Glutamatergic neuron (in vitro differentiated cells): ENCODE results near the gene RPA1. TPM values are rescaled to one million over a fixed set of nuclear protein-coding genes. Genes with fewer than 3 reads are reported as not detected.

Experiments used
- DNase-seq: peaks from one replicate; pipeline ENCODE4 v3.0.0; 2022
- H3K27ac Mint-ChIP-seq: one replicate; pipeline ENCODE4 v1.8.0; 2020; ENCODE audit warnings: mild to moderate bottlenecking, mixed read lengths, inconsistent platforms; ENCODE audit not compliant: unreplicated experiment
- H3K27me3 Mint-ChIP-seq: one replicate; pipeline ENCODE4 v1.8.0; 2020; ENCODE audit warnings: mild to moderate bottlenecking, moderate library complexity, mixed read lengths, inconsistent platforms; ENCODE audit not compliant: unreplicated experiment
- H3K36me3 Mint-ChIP-seq: one replicate; pipeline ENCODE4 v1.8.0; 2020; ENCODE audit warnings: mild to moderate bottlenecking, mixed read lengths, inconsistent platforms; ENCODE audit not compliant: unreplicated experiment
- H3K4me1 Mint-ChIP-seq: one replicate; pipeline ENCODE4 v1.8.0; 2020; ENCODE audit warnings: mild to moderate bottlenecking, low read depth, mixed read lengths, inconsistent platforms; ENCODE audit not compliant: unreplicated experiment
- H3K4me3 Mint-ChIP-seq: one replicate; pipeline ENCODE4 v1.8.0; 2020; ENCODE audit warnings: mild to moderate bottlenecking, mixed read lengths, inconsistent platforms; ENCODE audit not compliant: unreplicated experiment
- H3K9me3 Mint-ChIP-seq: one replicate; pipeline ENCODE4 v1.8.0; 2020; ENCODE audit warnings: mild to moderate bottlenecking, moderate library complexity, mixed read lengths, inconsistent platforms; ENCODE audit not compliant: unreplicated experiment
- CTCF ChIP-seq: fragments of 200-600 bp; sonication (generic); IDR thresholded peaks from one replicate; pipeline ENCODE4 v1.5.0; 2021; ENCODE audit not compliant: partially characterized antibody, unreplicated experiment
- total RNA-seq: library from RNA; stranded (reverse); fragmentation: NEBNext Ultra II Directional; extraction: Animal tissue kit (Norgen Biotek cat#: 25700); gene quantifications from one replicate; pipeline ENCODE4 v1.2.1, GENCODE V29; 2021; ENCODE audit not compliant: unreplicated experiment

RPA1 gene
- total RNA-seq, 1 donor from 2014 or later: 43.4 TPM

GRCh38 chr17:1785930-1786329 is 43.9 kb upstream of the RPA1 start:
- Mint-ChIP-seq H3K4me1 (peaks cover 13% of the 10 kb centered on the region), H3K4me3 (no peak overlapping the region), H3K36me3 (no peaks in the 10 kb centered on the region), H3K27me3 (peaks cover 2% of the 10 kb centered on the region), H3K9me3 (peaks cover 3% of the 10 kb centered on the region), H3K27ac (peak overlapping the region; percentile 86)
- no peak for TF ChIP-seq CTCF
- DNase-seq: no peak

DNA sequence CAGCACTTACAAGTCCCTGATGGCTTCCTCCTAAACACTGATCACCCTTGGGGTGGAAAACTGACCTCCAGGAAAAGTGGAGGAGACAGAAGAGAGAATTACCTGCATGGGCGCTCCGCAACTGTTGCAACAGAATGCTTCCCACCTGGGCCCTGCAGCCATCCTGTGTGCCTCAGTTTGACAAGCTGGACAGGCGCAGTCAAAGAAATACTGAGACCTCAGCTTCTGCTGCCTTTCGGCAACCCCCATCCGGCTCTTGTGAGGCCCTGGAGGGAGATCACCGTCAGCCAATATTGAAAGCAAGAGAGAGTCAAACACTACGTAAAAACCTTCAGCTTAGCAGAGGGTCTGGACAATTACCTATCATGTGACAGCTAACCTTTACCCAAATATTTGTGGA is 43.1 kb upstream of the RPA1 start:
- Mint-ChIP-seq H3K4me1 (peaks cover 13% of the 10 kb centered on the region), H3K27me3 (peaks cover 2% of the 10 kb centered on the region), H3K9me3 (peaks cover 3% of the 10 kb centered on the region), H3K4me3 (no peak overlapping the region), H3K36me3 (no peaks in the 10 kb centered on the region), H3K27ac (no peak overlapping the region)
- DNase-seq: no peak
- TF ChIP-seq CTCF: no peak

DNA sequence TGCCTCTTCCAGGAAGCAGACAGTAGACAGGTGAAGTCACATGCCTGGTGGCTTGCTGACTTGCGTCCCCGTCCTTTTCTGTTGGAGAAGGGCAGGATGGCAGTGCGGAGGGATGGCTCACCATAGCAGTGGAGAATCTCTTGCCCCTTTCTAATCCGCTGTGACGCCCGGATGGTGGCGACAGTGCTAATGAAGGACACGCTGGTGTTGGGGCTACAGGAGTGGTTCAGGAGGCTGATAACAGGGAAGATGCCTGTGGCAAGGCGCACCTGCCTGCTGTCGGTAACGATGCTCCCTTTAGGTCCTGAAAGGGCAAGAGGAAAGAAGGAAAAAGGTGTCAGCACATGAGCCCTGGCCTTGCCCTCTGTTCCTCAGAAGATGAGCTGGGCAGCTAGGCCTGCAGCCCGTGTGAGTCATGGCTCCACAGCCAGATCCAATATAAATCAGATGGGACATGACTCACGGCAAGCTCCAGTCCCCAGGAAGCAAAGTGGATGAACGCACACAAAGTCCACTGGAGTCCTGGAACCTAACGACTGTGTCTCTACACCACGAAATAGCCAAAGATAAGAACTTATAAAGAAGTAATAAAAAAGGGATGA is 42.4 kb upstream of the RPA1 start:
- Mint-ChIP-seq H3K4me3 (no peak overlapping the region), H3K27me3 (peaks cover 2% of the 10 kb centered on the region), H3K9me3 (peaks cover 3% of the 10 kb centered on the region), H3K4me1 (peaks cover 13% of the 10 kb centered on the region), H3K27ac (no peak overlapping the region), H3K36me3 (no peaks in the 10 kb centered on the region)
- no peak for TF ChIP-seq CTCF
- no peak for DNase-seq

DNA sequence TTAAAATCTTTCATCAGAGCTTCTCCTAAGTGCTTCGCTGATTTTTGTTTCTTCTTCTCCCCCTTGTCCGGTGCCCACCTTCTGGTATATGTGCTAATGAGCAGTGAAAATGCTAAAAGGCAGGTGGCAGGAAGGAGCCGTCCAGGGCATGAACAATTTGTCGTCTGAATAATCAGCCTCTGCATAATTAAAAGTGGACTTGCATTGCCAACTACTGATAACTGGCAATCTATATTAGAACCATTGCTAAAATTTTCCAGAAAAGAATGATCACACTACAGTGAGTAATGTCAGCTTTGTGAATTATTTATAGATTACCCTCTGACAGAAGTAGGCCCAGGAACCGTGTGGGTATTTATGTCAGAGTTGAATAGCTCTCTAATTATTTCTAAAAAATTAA is 39.9 kb upstream of the RPA1 start:
- Mint-ChIP-seq H3K36me3 (no peaks in the 10 kb centered on the region), H3K27me3 (peaks cover 2% of the 10 kb centered on the region), H3K9me3 (peaks cover 3% of the 10 kb centered on the region), H3K27ac (no peak overlapping the region), H3K4me3 (no peak overlapping the region), H3K4me1 (peaks cover 4% of the 10 kb centered on the region)
- no peak for TF ChIP-seq CTCF
- no peak for DNase-seq

- H3K4me1 Mint-ChIP-seq: peaks cover 8% of the 10 kb centered on the region
- no peak for DNase-seq
- H3K27ac Mint-ChIP-seq: no peak overlapping the region
- peaks cover 2% of the 10 kb centered on the region for H3K9me3 Mint-ChIP-seq
- H3K36me3 Mint-ChIP-seq: no peaks in the 10 kb centered on the region
- no peak for TF ChIP-seq CTCF
- H3K4me3 Mint-ChIP-seq: no peak overlapping the region
- H3K27me3 Mint-ChIP-seq: peaks cover 2% of the 10 kb centered on the region
These were observed 37.0 kb upstream of the RPA1 start for GRCh38 chr17:1792495-1793446.
